Measurements from ENCODE around the gene FAM120AOS. TPM values are rescaled to one million over a fixed set of nuclear protein-coding genes. Genes with fewer than 3 reads are reported as not detected.

Gene FAM120AOS
- polyA plus RNA-seq, 3 donors: 33.2 to 47.7 (median 41.6) TPM

DNA sequence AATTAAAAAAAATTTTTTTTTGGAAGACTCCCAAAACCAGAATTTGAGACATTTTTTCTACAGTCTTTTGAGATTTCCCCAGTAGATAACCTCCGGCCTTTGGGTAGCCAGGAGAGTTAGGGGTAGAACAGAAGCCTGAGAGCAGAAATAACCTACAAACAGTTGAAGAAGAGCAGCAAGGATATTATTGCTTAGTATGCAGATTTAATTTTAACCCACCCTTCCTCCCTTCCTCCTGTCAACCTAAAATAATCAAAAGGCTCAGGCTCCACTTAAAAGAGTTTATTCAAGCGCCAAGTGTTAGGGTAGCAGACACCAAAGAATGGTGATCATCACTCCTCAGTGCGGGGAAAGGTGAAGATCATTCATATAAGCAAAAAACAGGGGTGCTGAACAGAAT, 19.3 kb downstream of the FAM120AOS start:
- Mint-ChIP-seq H3K36me3 (peaks cover 0 to 1% of the 10 kb centered on the region in 2 donors), H3K4me1 (peaks cover 6% of the 10 kb centered on the region), H3K9me3 (peaks cover 0 to 4% (median 0%) of the 10 kb centered on the region in 7 donors), H3K27me3 (ENCODE audit: low read depth in 3 of 3) (peaks cover 0 to 4% (median 3%) of the 10 kb centered on the region in 3 donors), H3K27ac (no peak overlapping the region), H3K4me3 (no peak overlapping the region)
- no peaks in the 10 kb centered on the region for H4K20me1 ChIP-seq (ENCODE audit: insufficient read depth, low read length)
- no peaks in the 10 kb centered on the region for H3K79me2 ChIP-seq (ENCODE audit: insufficient read depth, low read length)
- intact Hi-C loops (cut with micrococcal nuclease): no loop called here
- H3K27me3 ChIP-seq (ENCODE audit: control insufficient read depth in 2 of 2, insufficient read depth in 2 of 2, low read length in 2 of 2): no peaks in the 10 kb centered on the region
- no peak for TF ChIP-seq CTCF (IDR thresholded peaks at IDR 0.05)
- H3K9ac ChIP-seq (ENCODE audit: insufficient read depth, low read length, poor library complexity, severe bottlenecking): no peak overlapping the region
- no peaks in the 10 kb centered on the region for H3K4me1 ChIP-seq (ENCODE audit: control insufficient read depth in 1 of 2, insufficient read depth in 2 of 2, low read length in 2 of 2)
- no peaks in the 10 kb centered on the region for H3K9me3 ChIP-seq (replicated peaks in 1 of 2; ENCODE audit: control insufficient read depth in 1 of 2, insufficient read depth in 1 of 2, low read length in 2 of 2)
- H3K4me2 ChIP-seq (replicated peaks; ENCODE audit: extremely low read depth, low read length, poor library complexity, severe bottlenecking): no peak overlapping the region
- no peak overlapping the region for H3K27ac ChIP-seq (ENCODE audit: low read depth in 1 of 2, low read length in 2 of 2)
- DNase-seq: no peak
- WGBS (ENCODE audit: insufficient coverage): 100% methylated on average over 2 of the region's 3 CpGs
- H3K36me3 ChIP-seq (replicated peaks in 1 of 2; ENCODE audit: control insufficient read depth in 1 of 2, insufficient read depth in 2 of 2, low read length in 2 of 2): no peaks in the 10 kb centered on the region
- no peak overlapping the region for H3K4me3 ChIP-seq (replicated peaks in 1 of 3; ENCODE audit: low read depth in 2 of 3, low read length in 3 of 3)
- no peak overlapping the region for H2AFZ ChIP-seq (ENCODE audit: insufficient read depth, low read depth, low read length, poor library complexity, severe bottlenecking)

GRCh38 chr9:93432964-93433363, 20.4 kb downstream of the FAM120AOS start:
- Histone ChIP-seq H3K27me3 (ENCODE audit: control insufficient read depth in 2 of 2, insufficient read depth in 2 of 2, low read length in 2 of 2) (no peaks in the 10 kb centered on the region), H2AFZ (ENCODE audit: insufficient read depth, low read depth, low read length, poor library complexity, severe bottlenecking) (no peak overlapping the region), H3K27ac (ENCODE audit: low read depth in 1 of 2, low read length in 2 of 2) (no peak overlapping the region), H3K36me3 (replicated peaks in 1 of 2; ENCODE audit: control insufficient read depth in 1 of 2, insufficient read depth in 2 of 2, low read length in 2 of 2) (no peaks in the 10 kb centered on the region), H3K4me2 (replicated peaks; ENCODE audit: extremely low read depth, low read length, poor library complexity, severe bottlenecking) (no peak overlapping the region), H3K4me3 (replicated peaks in 1 of 3; ENCODE audit: low read depth in 2 of 3, low read length in 3 of 3) (no peak overlapping the region), H3K9me3 (replicated peaks in 1 of 2; ENCODE audit: control insufficient read depth in 1 of 2, insufficient read depth in 1 of 2, low read length in 2 of 2) (no peaks in the 10 kb centered on the region), H4K20me1 (ENCODE audit: insufficient read depth, low read length) (no peaks in the 10 kb centered on the region), H3K4me1 (ENCODE audit: control insufficient read depth in 1 of 2, insufficient read depth in 2 of 2, low read length in 2 of 2) (no peaks in the 10 kb centered on the region), H3K9ac (ENCODE audit: insufficient read depth, low read length, poor library complexity, severe bottlenecking) (no peak overlapping the region), H3K79me2 (ENCODE audit: insufficient read depth, low read length) (no peaks in the 10 kb centered on the region)
- Mint-ChIP-seq H3K9me3 (peaks cover 0 to 4% (median 0%) of the 10 kb centered on the region in 7 donors), H3K4me3 (no peak overlapping the region), H3K4me1 (peaks cover 6% of the 10 kb centered on the region), H3K36me3 (peaks cover 0 to 1% of the 10 kb centered on the region in 2 donors), H3K27ac (no peak overlapping the region), H3K27me3 (ENCODE audit: low read depth in 3 of 3) (peaks cover 0 to 7% (median 3%) of the 10 kb centered on the region in 3 donors)
- WGBS (ENCODE audit: insufficient coverage): no CpG with 5 or more reads among the region's 1 CpG
- DNase-seq: no peak
- no peak for TF ChIP-seq CTCF (IDR thresholded peaks at IDR 0.05)
- intact Hi-C loops (cut with micrococcal nuclease): no loop called here

Data from CD14-positive monocyte (primary cell).